Measurements from ENCODE around the gene NCAPH2.

NCAPH2 gene

GRCh38 chr22:50542416-50542927 lies 34.4 kb downstream of the NCAPH2 start:
- no peak for DNase-seq (ENCODE audit: low read depth, low spot score)
- H3K4me3 ChIP-seq (ENCODE audit: low read length): no peak overlapping the region

- no peak for DNase-seq (ENCODE audit: low read depth, low spot score)
- H3K4me3 ChIP-seq (ENCODE audit: low read length): no peak overlapping the region; the same call in none of the 2 replicates
These were observed 36.2 kb downstream of the NCAPH2 start for GRCh38 chr22:50544078-50544745.

GRCh38 chr22:50544746-50545253 lies 36.8 kb downstream of the NCAPH2 start:
- no peak overlapping the region for H3K4me3 ChIP-seq (ENCODE audit: low read length)
- DNase-seq (ENCODE audit: low read depth, low spot score): no peak

- DNase-seq (ENCODE audit: low read depth, low spot score): no peak
- no peak within 1 kb of the TSS for H3K4me3 ChIP-seq (ENCODE audit: low read length)
These were observed 37.7 kb downstream of the NCAPH2 start, which contains the start of gene KLHDC7B for GRCh38 chr22:50545522-50546325. TSS of gene KLHDC7B (plus strand) at chr22:50545899. CDS start at chr22:50546244, 345 bp downstream.

DNA sequence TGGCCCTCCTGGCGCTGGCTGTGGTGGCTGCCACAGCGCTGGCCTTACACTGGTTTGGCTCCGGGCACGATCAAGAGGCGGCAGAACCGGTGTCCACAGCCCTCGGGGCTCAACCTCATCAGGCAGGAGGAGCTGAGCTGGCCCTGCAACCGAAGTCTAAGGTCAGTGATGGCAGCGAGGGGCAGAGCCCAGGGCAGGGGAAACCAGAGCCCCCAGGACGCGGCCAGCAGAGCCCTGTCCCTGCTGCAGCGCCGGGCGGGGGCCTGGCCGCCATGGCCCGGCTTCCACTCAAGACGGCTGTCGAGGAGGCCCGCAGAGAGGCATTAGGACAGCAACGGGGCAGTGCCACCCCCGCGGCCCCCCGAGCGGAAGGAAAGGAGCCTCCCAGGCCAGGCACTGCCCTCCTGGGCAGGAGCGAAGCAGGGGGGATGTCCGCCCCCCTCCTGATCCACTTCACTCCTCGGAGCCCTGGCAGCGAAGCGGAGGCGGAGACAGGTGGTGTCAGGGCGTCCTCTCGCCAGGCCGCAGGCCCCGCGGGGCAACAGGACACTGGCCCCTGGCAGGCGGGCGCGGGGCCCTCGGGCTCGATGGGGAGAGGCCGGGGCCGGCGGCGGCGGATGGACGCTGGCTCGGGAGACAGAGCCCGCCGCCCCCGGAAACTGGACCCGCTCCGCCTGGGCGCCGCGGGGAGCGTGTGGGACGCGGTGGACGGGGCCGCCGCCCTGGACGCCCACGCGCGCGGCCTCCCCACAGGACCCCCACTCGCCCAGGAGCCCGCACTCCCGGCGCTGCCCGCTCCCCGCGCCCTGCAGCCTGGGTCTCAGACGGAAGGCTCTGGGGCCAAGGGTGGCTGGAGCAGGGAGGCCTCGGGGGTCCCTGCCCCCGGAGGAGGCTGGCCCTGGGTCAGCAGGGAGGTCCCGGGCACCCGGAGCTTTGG lies 38.6 kb downstream of the NCAPH2 start:
- no peak for DNase-seq (ENCODE audit: low read depth, low spot score)
- no peak overlapping the region for H3K4me3 ChIP-seq (ENCODE audit: low read length)

DNA sequence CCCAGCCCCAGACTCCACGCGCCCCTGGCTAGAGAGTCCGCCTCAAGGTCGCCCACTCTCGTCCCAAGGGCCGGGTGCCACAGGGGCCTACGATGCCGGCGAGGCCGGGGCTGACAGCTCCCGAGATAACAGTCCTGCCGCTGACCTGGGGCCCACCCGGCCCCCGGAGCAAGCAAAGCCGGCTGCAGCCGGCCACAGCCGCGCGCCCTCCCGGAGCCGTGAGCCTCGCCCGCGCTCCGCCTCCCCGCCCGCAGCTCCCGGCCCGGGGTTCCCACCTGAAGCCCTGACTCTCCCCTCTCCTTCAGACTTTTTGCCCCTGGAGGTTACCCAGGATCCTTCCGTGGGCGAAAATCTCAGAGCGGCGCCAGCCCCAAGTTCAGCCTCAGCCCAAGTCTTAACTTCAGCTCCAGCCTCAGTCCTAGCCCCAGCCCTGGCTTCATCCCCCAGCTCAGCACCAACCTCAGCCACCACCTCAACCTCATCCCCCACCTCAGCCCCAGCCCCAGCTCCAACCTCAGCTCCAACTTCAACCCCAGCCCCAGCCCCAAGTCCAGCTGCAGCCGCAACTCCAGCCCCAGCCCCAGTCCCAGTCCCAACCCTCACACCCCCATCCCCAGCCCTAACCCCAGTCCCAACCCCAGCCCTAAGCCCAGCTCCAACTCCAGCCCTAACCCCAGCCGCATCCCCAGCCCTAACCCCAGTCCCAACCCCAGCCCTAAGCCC lies 39.4 kb downstream of the NCAPH2 start:
- no peak overlapping the region for H3K4me3 ChIP-seq (ENCODE audit: low read length)
- no peak for DNase-seq (ENCODE audit: low read depth, low spot score)

DNA sequence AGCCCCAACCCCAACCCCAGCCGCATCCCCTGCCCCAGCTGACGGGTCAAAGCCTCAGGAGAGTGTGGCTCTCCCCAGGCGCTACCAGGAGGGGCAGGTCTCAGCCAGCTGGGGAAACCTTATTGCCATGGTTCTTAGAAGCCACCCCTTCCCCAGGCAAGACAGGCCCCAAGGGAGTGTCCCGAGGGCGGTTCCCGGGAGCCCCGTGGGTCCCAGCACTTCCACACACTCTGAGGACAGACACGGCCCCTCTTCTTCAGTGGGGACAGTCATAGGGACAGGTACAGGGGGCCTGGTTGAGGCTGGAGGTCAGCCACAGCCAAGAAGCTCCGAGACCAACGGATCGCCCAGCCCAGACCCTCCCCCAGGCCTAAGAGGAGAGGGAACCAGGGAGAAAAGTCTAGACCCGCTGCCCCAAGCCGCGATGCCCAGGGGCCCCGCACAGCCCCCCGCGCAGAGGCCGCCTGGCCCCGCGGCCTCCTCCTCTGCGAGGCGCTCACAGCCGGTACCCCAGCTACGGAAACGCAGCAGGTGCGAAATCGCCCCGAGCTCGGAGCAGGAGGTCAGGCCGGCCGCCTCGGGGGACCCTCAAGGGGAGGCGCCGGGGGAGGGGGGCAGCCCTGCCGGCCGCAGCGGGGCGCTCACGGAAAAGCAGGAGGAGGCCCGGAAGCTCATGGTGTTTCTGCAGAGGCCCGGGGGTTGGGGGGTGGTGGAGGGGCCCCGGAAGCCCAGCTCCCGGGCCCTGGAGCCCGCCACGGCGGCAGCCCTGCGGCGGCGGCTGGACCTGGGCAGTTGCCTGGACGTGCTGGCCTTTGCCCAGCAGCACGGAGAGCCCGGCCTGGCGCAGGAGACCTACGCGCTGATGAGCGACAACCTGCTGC lies 40.3 kb downstream of the NCAPH2 start:
- DNase-seq (ENCODE audit: low read depth, low spot score): no peak
- no peak overlapping the region for H3K4me3 ChIP-seq (ENCODE audit: low read length)

DNA sequence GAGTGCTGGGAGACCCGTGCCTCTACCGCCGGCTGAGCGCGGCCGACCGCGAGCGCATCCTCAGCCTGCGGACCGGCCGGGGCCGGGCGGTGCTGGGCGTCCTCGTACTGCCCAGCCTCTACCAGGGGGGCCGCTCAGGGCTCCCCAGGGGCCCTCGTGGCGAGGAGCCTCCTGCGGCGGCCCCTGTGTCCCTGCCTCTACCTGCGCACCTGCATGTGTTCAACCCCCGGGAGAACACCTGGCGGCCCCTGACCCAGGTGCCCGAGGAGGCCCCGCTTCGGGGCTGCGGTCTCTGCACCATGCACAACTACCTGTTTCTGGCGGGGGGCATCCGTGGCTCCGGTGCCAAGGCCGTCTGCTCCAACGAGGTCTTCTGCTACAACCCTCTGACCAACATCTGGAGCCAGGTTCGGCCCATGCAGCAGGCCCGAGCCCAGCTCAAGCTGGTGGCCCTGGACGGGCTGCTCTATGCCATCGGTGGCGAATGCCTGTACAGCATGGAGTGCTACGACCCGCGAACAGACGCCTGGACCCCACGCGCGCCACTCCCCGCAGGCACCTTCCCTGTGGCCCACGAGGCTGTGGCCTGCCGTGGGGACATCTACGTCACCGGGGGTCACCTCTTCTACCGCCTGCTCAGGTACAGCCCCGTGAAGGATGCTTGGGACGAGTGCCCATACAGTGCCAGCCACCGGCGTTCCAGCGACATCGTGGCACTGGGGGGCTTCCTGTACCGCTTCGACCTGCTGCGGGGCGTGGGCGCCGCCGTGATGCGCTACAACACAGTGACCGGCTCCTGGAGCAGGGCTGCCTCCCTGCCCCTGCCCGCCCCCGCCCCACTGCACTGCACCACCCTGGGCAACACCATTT lies 41.1 kb downstream of the NCAPH2 start:
- no peak overlapping the region for H3K4me3 ChIP-seq (ENCODE audit: low read length)
- no peak for DNase-seq (ENCODE audit: low read depth, low spot score)

GRCh38 chr22:50550395-50550794 lies 42.4 kb downstream of the NCAPH2 start:
- no peak overlapping the region for H3K4me3 ChIP-seq (ENCODE audit: low read length)
- DNase-seq (ENCODE audit: low read depth, low spot score): no peak

DNA sequence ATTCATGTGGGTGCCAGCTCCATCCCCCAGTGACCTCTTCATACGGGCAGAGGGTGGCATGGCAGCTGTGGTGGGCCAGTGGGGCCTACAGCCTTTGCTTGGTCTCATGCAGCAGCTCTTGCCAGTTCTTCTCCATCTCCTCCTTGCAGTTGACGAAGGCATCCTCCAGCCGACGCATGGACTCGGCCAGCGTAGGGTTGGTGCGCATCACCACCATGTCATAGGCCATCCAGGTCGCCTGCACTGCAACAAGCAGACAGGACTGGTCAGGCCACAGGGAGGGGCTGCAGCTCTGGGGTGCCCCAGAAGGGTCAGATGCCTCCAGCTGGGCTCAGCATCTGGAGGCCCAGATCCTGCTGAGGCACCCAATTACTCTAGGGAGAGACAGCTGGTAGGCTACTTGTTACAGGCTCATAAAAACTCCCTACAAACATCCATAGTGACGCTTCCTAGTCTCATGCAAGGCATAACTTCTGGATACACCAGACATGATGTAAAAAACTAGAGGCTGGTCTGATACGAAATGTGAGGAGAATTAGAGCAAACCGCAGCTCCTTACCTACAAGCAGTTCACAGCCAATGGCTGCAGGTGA lies 43.2 kb downstream of the NCAPH2 start:
- H3K4me3 ChIP-seq (ENCODE audit: low read length): no peak overlapping the region
- no peak for DNase-seq (ENCODE audit: low read depth, low spot score)

DNA sequence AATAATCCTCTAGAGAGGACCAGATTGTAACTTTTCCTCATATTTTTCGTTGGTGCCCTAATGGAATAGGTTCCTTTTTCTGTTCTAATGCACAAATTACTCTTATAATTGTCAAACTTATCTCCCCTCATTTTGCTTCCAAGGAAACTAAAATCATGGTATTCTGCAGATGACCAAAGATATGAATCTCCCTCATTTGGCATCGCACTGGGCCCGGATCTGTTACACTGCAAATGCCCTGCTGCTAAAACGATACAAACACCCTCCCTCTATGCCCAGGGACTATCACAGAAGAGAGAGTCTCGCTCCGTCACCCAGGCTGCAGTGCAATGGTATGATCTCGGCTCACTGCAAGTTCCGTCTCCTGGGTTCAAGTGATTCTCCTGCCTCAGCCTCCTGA lies 45.3 kb downstream of the NCAPH2 start:
- no peak for DNase-seq (ENCODE audit: low read depth, low spot score)
- H3K4me3 ChIP-seq (ENCODE audit: low read length): no peak overlapping the region

- DNase-seq (ENCODE audit: low read depth, low spot score): no peak
- H3K4me3 ChIP-seq (ENCODE audit: low read length): no peak overlapping the region
These were observed 48.7 kb downstream of the NCAPH2 start for GRCh38 chr22:50556703-50557102.

DNA sequence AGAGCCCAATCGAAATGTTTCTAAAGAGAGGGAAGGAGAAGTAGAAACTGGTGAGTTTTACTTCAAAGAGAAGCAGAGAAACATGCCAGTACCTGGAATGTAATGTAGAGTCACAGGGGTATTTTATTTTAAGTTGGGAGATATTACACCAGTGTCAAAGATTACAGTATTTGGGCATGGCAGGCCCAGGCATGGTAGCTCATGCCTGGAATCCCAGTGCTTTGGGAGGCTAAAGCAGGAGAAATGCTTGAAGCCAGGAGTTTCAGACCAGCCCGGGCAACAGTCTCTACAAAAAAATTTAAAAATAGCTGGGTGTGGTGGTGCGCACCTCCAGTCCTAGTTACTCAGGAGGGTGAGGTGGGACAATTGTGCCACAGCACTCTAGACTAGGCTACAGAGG lies 52.0 kb downstream of the NCAPH2 start:
- DNase-seq (ENCODE audit: low read depth, low spot score): no peak

DNA sequence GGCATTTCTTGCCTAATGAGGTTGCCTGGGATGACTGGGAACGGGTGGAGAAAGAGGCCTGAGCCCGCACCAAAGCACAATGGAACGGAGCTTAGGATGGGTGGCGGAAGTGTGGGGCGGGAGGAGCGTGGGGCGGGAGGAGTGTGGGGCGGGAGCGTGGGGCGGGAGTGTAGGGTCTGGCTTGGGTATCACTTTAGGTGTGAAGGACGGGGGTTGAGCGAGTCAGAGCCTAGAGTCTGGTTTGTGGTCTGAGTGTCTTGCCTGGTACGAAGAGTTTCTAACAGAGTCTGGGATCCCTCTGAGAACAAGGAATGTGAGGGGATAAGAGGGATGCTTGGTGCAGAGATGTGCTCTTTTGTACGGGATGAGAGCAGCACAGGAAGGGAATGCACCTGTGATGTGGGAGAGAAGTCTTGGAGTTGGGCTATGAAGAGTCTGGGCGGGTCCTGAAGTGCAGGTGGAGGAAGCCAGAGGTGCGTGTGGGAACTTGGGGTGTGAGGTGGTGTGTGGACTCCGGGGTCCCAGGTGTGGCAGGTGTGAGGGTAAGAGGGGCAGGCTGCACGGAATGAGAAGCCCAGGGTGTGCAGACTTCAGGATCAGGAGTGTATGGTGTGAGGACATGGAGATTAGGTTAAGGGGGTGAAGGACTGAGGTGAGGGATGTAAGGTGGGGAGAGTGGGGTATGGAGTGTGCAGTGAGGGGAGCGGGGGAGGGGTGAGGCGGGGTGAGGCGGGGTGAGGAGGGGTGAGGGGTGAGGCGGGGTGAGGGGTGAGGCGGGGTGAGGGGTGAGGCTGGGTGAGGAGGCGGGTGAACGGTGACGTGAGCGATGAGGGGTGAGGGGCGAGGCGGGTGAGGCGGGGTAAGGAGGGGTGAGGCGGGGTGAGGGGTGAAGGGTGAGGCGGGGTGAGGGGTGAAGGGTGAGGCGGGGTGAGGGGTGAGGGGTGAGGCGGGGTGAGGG lies 53.7 kb downstream of the NCAPH2 start:
- DNase-seq (ENCODE audit: low read depth, low spot score): no peak
- no peak overlapping the region for H3K4me3 ChIP-seq (ENCODE audit: low read length)

More for the DNA sequence above, 52.0 kb downstream of the NCAPH2 start:
- H3K4me3 ChIP-seq (ENCODE audit: low read length): no peak overlapping the region

Data from Jurkat, Clone E6-1 (cell line).